Measurements from ENCODE around the gene ERICH4.

- TF ChIP-seq CTCF (conservative IDR thresholded peaks at IDR 0.05) (no peak), ZFX (IDR thresholded peaks at IDR 0.05) (no peak)
These were observed 14.3 kb downstream of the ERICH4 start for GRCh38 chr19:41457241-41457640.
